ENCODE data around the gene GPR152.

The GPR152 gene

DNA sequence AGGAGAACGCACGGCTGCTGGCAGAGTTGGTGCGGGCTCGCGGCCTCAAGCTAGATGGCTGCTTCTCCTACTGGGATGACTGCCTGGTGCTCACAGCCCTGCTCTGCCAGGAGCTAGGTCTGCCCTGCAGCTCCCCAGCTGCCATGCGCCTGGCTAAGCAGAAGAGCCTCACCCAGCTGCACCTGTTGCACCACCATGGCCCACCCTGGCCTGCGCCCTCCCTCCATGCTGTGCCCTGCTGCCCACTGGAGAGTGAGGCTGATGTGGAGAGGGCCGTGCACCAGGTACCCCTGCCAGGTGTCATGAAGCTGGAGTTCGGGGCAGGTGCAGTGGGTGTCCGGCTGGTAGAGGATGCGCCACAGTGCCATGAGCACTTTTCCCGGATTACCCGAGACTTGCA is 29.1 kb downstream of the GPR152 start:
- DNase-seq = no peak

DNA sequence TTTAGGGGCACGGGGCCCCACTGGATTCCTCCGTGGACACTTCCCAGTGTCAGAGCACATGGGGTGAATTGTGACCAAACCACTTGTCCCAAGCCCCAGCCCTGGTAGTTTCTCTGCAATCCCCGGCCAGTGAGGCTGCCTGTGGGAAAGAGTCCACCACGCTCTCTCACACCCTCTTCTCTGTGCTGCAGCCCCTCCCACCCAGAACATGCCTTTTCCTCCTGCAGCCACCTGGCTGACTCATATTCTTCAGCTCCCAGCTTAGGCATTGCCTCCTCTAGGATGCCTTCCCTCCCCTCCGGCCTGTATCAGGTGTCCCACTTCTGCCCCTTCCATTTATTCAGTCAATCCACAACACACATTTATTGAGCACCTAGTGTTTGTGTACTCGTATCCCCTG is 29.6 kb downstream of the GPR152 start:
- DNase-seq = no peak

DNA sequence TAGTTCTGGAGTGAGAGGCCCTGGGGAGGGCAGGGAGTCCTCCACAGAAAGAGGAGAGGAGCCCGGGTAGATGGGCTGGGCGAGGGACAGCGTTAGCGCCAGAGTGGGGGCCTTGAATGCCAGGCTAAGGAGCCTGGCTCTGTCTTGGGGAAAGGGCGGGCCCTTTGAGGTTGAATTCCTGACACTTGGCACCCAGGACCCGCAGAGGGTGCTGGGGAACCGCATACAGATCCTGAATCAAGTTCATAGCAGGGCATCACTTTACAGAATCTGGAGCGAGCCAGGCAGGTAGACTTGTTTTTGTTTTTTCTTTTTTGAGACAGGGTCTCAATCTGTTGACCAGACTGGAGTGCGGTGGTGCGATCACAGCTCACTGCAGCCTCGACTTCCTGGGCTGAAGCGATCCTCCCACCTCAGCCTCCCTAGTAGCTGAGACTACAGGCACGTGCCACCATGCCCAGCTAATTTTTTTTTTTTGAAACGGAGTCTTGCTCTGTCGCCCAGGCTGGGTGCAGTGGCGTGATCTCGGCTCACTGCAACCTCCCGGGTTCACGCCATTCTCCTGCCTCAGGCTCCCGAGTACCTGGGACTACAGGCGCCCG is 31.0 kb downstream of the GPR152 start:
- DNase-seq = no peak

- peak; percentile 63 for DNase-seq
Observed at GRCh38 chr11:67420646-67421429, 31.7 kb downstream of the GPR152 start.

DNA sequence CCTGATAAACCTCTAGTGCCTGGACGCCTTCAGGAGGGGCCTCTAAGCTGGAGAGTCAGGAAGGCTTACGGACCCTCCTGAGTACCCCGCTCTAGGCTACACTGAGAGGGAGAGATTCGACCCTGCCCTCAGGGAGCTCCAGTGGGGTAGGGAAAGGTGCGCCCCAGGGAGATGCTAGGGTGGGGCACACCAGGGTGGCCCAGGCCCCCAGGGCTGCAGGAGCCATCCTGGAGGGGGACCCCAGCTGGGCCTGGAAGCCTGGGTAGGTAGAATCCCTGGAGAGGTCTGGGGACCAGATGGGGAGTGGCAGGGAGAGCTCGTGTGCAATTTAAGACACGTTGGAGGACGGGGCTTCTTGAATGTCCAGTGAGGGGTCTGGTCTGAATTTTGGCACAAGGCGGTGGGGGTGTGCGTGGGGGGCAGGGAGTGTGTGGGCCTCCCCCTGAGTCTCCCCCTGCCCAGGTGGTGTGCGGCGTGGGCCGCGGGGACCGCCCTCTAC is 32.3 kb downstream of the GPR152 start:
- DNase-seq = no peak

DNA sequence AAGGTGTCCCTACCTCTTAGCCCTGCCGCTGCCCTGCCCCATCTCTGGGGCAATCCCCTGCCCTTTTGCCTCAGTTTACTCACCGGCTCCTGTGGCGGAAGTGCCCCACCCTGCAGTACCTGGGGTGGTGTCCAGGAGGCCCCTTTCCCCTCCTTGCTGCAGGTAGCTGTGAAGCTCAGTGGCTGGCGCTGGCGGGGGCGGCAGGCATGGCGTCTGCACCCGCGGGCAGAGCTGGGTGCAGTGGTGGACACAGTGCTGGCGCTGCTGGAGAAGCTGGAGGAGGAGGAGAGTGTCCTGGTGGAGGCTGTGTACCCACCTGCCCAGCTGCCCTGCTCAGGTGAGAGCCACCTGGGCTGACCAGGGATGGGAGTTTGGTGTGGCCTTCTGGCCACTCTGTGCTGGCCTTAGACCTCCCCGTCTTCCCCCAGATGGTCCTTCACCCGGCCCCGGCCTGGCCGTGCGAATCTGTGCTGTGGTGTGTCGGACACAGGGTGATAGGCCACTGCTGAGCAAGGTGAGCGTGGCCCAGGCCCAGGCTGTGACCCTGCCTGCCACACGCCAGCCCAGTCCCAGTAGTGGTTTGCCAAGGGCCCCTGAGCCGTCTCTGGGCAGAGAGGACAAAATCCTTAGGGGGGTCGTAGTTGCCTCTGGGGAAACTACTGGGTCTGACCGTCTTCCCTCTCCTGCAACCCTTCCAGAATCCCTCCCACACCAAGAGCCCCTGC is 33.0 kb downstream of the GPR152 start:
- DNase-seq = no peak

DNA sequence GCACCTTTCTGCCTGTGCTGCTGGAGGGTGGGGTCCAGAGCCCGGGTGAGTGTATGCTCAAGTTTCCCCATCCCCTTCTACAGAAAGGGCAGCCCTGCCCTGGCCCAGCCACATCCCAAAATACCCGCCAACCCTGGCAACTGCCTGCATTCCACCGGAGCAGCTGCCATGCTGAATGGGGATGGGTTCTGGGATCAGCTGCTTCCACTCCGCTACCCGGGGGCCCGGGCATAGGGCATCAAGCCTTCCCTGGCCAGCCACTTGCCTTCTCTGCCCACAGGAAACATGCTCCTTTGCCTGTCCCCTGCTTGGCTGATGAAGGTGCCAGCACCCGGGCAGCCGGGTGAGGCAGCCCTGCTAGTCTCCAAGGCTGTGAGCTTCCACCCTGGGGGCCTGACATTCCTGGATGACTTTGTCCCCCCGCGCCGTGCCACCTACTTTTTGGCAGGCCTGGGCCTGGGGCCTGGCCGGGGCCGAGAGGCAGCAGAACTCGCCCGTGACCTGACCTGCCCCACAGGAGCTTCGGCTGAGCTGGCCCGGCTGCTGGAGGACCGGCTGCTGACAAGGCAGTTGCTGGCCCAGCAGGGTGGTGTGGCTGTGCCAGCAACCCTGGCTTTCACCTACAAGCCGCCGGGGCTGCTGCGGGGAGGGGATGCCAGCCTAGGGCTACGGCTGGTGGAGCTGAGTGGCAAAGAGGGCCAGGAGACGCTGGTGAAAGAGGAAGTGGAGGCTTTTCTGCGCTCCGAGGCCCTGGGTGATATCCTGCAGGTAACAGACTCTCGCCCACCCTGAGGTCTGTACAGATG is 33.9 kb downstream of the GPR152 start:
- DNase-seq = no peak

- DNase-seq = no peak
Observed at GRCh38 chr11:67417425-67417824, 35.1 kb downstream of the GPR152 start.

DNA sequence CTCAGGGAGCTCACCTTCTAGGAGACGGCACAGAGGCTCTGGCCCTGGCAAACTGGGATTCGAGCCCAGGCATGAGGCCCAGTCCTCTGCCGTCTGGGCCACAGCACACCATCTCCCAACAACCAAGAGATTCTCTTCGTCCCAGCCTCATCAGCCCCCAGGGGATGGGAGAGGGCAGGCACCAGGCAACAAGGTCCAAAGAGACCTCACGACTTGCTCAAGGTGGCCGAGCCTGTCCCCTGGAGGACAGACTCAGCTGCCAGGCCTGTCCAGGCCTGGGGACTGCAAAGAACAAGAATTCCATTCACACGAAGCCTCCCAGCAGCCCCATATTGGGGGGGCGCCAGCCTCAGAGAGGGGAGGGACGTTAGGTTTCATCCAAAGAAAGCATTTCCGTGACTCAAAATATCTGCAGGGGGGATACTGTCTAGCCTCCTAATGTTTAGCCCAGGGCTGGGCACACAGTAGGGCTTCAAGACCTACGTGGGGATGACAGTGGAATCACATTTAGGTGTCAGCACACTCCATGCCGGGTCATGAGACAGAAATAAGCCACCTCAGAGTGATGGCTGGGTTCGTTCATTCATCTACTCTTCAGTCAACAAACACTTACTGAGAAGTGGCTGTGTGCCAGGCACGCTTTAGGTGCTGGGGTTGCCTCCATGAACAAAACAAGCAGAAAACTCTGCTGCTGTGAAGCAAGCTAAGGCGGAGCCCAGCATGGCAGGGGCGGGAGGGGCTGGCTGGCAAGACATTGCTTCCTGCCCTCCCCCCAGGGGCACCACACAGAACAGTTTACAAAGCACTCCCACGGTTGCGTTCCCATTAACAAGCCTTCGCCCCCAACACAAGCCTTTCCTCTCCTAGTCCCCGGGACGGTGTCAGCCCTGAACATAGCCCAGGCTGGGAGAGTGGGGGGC is 35.9 kb downstream of the GPR152 start:
- peak; percentile 7 for DNase-seq

DNA sequence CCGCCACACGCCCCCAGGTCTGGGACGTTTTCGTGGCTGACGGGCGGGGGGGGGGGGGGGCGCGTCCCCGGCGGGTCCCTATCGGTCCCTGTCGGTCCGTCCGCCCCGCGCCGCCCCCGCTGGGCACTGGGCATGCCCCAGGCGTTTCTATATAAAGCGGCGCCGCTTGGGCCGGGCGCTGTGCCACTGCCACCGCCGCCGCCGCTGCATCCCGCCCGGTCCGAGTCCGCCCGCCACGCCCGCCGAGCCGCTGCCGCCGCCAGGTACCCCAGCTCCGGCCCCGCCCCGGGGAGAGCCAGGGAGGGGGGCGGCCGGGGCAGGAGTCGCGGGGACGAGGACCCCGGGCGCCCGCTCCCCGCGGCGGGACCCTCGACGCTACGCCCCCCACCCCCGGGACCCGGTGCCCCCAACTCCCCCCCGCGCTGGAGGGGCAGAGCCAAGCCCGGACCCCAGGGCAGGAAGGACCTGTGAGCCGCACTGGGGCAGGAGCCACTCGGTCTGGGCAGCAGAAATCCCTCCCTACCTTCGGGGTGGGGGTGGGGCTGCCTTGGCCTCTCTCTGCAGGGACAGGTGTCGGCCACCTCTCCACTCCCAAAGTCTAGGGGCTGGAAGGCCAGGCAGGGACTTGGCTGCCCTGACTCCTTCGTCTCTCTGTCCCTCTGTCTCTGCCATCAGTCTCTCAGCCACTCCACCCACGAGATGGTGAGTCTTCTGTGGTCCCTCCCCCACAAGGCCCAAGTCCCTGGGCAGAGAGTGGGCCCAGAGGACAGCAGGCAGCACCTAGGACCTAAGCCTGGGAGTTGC is 36.8 kb downstream of the GPR152 start, which contains the start of gene CARNS1:
TSS of gene CARNS1 (plus strand) at position 178 of the 804 bp plus-strand sequence. CDS start at position 700, 522 bp downstream.
- no peak for DNase-seq

DNA sequence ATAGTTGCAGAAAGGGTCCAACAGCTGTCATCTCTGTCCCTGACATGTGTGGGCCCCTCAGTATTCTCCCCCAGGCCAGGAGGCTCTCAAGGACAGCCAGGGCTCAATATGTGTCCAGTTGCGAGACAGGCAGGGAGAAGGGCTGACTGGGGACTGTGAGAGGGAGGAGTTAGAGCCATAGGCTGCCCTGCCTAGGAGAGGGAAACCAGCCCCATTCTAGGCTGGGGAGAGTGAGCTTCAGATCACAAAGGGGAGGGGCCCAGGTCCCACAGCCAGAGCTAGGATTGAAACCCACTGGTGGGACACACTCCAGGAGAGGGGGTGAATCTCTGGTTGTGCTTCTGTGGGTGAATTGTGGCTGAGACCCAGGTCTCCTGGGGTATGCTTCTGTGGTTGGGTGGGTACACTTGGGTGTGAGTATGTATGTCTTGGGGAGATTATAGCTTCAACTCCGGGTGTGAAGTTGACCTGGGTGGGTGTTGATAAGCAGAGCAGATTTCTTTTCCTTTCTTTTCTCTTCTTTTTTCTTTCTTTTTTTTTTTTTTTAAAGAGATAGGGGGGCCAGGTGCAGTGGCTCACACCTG is 39.2 kb downstream of the GPR152 start:
- no peak for DNase-seq

DNA sequence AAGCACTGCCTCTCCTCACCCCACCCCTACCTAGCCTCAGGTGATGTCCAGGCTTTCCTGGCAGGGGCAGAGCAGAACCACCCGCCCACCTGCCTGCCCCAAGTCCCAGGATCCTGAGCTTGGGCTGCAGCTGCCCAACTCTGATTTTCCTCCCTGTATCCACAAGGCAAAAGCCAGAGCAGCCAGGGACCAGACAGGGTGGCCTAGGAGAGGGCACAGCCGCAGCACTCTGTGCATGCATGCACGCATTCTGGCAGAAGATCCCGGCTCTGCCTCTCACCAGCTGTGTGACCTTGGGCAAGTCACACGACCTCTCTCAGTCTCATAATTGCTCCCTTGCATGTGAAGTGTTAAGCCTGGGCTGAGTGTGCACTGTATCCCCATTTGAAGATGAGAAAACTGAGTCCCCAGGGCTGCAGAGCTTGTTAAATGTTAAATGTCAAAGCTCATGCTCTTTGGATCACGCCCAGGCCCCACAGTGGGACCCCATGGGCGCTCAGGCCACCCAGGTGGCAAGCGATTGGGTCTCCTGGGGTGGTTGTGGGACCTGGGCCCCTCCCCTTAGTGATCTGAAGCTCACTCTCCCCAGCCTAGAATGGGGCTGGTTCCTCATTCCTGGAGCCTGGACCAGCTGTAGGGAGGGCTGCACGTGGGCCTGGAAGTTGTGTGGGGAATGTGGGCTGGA is 39.9 kb downstream of the GPR152 start:
- DNase-seq = no peak

GRCh38 chr11:67411785-67412152 is 40.8 kb downstream of the GPR152 start:
- no peak for DNase-seq

- DNase-seq = no peak
Observed at GRCh38 chr11:67410984-67411784, 41.3 kb downstream of the GPR152 start.

- DNase-seq = no peak
Observed at GRCh38 chr11:67410369-67410831, 42.1 kb downstream of the GPR152 start.

GRCh38 chr11:67409781-67410368 is 42.7 kb downstream of the GPR152 start:
- no peak for DNase-seq

GRCh38 chr11:67409261-67409666 is 43.3 kb downstream of the GPR152 start:
- DNase-seq = no peak

DNA sequence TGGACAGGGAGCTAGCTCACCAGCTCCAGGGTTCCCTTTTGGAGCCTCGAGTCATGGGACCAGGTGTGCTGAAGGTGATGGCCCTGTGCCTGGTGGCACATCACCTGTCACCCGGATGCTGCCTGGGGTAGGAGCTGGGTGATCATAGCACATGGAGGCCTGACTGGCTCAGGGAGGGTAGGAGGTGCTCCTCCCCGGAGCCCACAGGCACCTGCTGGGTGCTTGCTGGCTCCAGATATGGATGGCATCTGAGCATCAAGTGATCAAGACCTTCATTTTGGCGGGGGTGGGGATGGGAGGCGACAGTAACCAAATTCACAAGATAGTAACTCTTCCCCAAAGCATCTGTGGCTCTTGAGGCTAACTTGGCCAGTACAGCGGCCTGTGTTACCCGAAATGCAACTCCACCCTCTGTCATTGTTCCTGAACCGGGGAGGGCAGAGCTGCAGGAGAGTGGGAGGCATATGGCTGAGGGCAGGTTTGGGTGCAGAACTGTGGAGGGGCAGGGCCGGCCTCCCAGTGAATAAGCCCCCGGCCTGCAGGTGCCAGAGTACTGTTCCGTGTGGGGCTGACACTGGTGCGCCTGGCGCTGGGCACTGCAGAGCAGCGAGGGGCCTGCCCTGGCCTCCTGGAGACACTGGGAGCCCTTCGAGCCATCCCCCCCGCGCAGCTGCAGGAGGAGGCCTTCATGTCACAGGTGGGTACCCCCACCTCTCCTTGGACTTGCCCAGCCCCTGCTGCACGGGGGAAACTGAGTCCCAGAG is 43.9 kb downstream of the GPR152 start:
- DNase-seq = no peak
